CD4-positive, alpha-beta T cell treated with Interleukin-10 for 1 hour (primary cell): Measurements from ENCODE around the gene SLC34A2.

Experiments used
- DNase-seq: peaks from one replicate; pipeline ENCODE4 v3.0.0-alpha.2; 2020

Gene SLC34A2

DNA sequence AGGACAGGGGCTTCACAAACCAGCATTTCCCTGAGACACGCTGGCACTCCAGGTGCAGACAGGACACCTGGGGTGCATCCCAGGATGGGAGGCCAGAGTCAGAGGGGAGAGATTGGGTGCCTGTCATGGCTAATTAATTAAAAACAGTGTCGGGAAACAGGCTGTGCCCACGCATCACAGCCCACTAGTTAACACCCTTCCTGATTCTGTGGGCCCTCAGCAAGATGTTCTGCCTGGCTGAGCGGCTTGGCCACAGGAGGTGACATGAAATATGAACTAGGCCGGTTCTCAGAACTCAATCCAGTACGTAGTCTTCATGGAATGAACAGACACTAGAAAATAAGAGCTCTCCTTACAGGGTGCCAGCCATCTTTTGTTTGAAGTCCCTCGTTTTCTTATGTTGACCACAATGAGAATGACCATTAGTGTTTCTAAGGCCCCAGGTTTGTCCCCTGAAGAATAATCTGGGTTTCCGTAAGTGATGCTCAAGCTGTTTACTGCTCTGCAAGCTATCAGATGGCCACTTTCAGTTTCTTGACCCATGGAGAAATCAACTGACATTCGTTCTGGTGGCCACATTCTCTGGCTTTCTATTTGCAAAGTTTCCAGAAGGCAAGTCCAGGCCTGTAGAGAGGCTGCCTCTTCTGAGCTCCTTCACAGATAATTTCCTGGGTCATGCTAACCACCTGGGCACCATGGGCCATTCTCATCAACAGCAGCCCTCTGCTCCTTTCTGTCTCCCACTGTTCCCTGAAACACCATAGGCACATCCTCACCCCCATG lies 72.3 kb downstream of the SLC34A2 start:
- DNase-seq, result no peak
